Stomach (tissue), 9 donors: Measurements from ENCODE around the gene PCBD2. TPM values are rescaled to one million over a fixed set of nuclear protein-coding genes. Genes with fewer than 3 reads are reported as not detected.

Experiments
- DNase-seq, 2 donors: peaks; one replicate each; pipeline versions ENCODE4 v3.0.0 to v3.0.0-alpha.2; 2013 to 2019
- H3K27ac ChIP-seq, 5 donors: fragments of 200-600 bp in 4 of 5; sonication (generic) in 4 of 5; one replicate each; pipeline ENCODE4 v1.5.1; 2013 to 2019; ENCODE audit warnings: mild to moderate bottlenecking in 1 of 5, moderate library complexity in 1 of 5
- H3K27me3 ChIP-seq, 3 donors: fragments of 200-600 bp; sonication (generic); one replicate each; pipeline ENCODE4 v1.5.1; 2017 to 2019; ENCODE audit warnings: mixed run types in 1 of 3
- H3K36me3 ChIP-seq, 4 donors: fragments of 200-600 bp; sonication (generic); 1 replicate in 3 of 4; 2 replicates in 1 of 4; pipeline ENCODE4 v1.5.1; 2016 to 2019
- H3K4me1 ChIP-seq, 4 donors: fragments of 200-600 bp; sonication (generic); one replicate each; pipeline ENCODE4 v1.5.1; 2016 to 2019
- H3K4me3 ChIP-seq, 4 donors: fragments of 200-600 bp; sonication (generic) in 3 of 4; one replicate each; pipeline ENCODE4 v1.5.1; 2016 to 2019; ENCODE audit warnings: mild to moderate bottlenecking in 1 of 4
- H3K9me3 ChIP-seq, 4 donors: fragments of 200-600 bp; sonication (generic); one replicate each; pipeline ENCODE4 v1.5.1; 2016 to 2019
- CTCF ChIP-seq, 7 experiments: fragments of 450-650 bp in 4 of 7; fragments of 200-600 bp in 3 of 7; sonication (generic) in 3 of 7; IDR thresholded peaks; one replicate each; pipeline ENCODE4 v1.5.1; 2016 to 2019; ENCODE audit warnings: antibody characterized with exemption in 7 of 7, control low read depth in 2 of 7, mild to moderate bottlenecking in 1 of 7
- EP300 ChIP-seq: sonication (generic); formaldehyde crosslinking; IDR thresholded peaks from one replicate; pipeline ENCODE4 v1.6.1; 2017; ENCODE audit warnings: antibody characterized with exemption
- POLR2A ChIP-seq, 4 donors: fragments of 450-650 bp; IDR thresholded peaks; one replicate each; pipeline ENCODE4 v1.6.1; 2016; ENCODE audit warnings: antibody characterized with exemption in 4 of 4, control low read depth in 2 of 4, mild to moderate bottlenecking in 1 of 4, moderate library complexity in 1 of 4
- POLR2AphosphoS5 ChIP-seq, 3 donors: sonication (generic); formaldehyde crosslinking; IDR thresholded peaks; one replicate each; pipeline ENCODE4 v1.6.1; 2016; ENCODE audit warnings: antibody characterized with exemption in 3 of 3
- WGBS, 5 donors: extraction: QIAGEN DNeasy Blood & Tissue Kit in 3 of 5; methylation state at CpG; one replicate each; pipeline versions ENCODE4 v1.1.5 to v1.1.7; 2013 to 2018; 5-methylcytosine and 5-hydroxymethylcytosine counted together
- intact Hi-C: fragments of 100-400 bp; cut with DNase I; formaldehyde crosslinking; loops from one replicate; pipeline ENCODE4 v1.15.1; 2023; ENCODE audit warnings: low total_unique reads
- polyA plus RNA-seq, 3 donors: library from polyadenylated mRNA; stranded (reverse); fragments of 200-250 nt; gene quantifications; one replicate each; pipeline ENCODE4 v1.2.3, GENCODE V29; 2013
- total RNA-seq, 5 donors: library from RNA; depleted of rRNA; stranded (reverse); fragments of >200 nt; gene quantifications; one replicate each; pipeline versions ENCODE4 v1.1.0 to v1.2.3, GENCODE V29; 2014 to 2016
- donor health status: healthy with polysubstance abuse.
- donor health status: Bipolar disorder and iron deficiency.
- donor health status: healthy.

The PCBD2 gene
- total and polyA plus RNA-seq, 8 donors = under 0.01 to 18.5 (median 7.1) TPM

- DNase-seq = peak in 1 of 2 donors; percentile 23
- H3K27ac ChIP-seq = no peak overlapping the region
- H3K4me3 ChIP-seq = no peak overlapping the region
- peaks cover 0 to 49% (median 28%) of the 10 kb centered on the region in 4 donors for H3K36me3 ChIP-seq
- intact Hi-C loops = no loop called here
- WGBS, 5 donors = 57 to 76% (median 65%) methylated on average over 3 of the region's 3 CpGs
- TF ChIP-seq CTCF (IDR thresholded peaks at IDR 0.05) (no peak), POLR2AphosphoS5 (IDR thresholded peaks at IDR 0.05) (no peak), EP300 (no peak), POLR2A (IDR thresholded peaks at IDR 0.05) (no peak)
- H3K4me1 ChIP-seq = no peaks in the 10 kb centered on the region
- H3K27me3 ChIP-seq = no peaks in the 10 kb centered on the region
- H3K9me3 ChIP-seq = no peaks in the 10 kb centered on the region
Measured at GRCh38 chr5:134968055-134968454, 63.1 kb downstream of the PCBD2 start.

- DNase-seq = no peak
- H3K27ac ChIP-seq = no peak overlapping the region
- H3K27me3 ChIP-seq = no peaks in the 10 kb centered on the region
- no peak for TF ChIP-seq POLR2AphosphoS5 (IDR thresholded peaks at IDR 0.05)
- no peak for TF ChIP-seq POLR2A (IDR thresholded peaks at IDR 0.05)
- no peak for TF ChIP-seq CTCF (IDR thresholded peaks at IDR 0.05)
- no peak for TF ChIP-seq EP300
- no peak overlapping the region for H3K4me3 ChIP-seq
- peaks cover 0 to 40% (median 19%) of the 10 kb centered on the region in 4 donors for H3K36me3 ChIP-seq
- intact Hi-C loops = no loop called here
- H3K4me1 ChIP-seq = no peaks in the 10 kb centered on the region
- H3K9me3 ChIP-seq = no peaks in the 10 kb centered on the region
Measured at GRCh38 chr5:134969166-134969565, 64.2 kb downstream of the PCBD2 start.

- Histone ChIP-seq H3K4me1 (no peaks in the 10 kb centered on the region), H3K27me3 (no peaks in the 10 kb centered on the region), H3K4me3 (no peak overlapping the region), H3K36me3 (peaks cover 0 to 21% (median 5%) of the 10 kb centered on the region in 4 donors), H3K27ac (no peak overlapping the region), H3K9me3 (peaks cover 0 to 30% (median 18%) of the 10 kb centered on the region in 4 donors)
- intact Hi-C loops = no loop called here
- DNase-seq = no peak
- TF ChIP-seq POLR2AphosphoS5 (IDR thresholded peaks at IDR 0.05) (no peak), EP300 (no peak), CTCF (IDR thresholded peaks at IDR 0.05) (no peak), POLR2A (IDR thresholded peaks at IDR 0.05) (no peak)
- WGBS, 5 donors = 52 to 83% (median 72%) methylated on average over 2 of the region's 2 CpGs
Measured at GRCh38 chr5:134975078-134975715, 70.3 kb downstream of the PCBD2 start.

GRCh38 chr5:134975843-134976242 lies 70.9 kb downstream of the PCBD2 start:
- Histone ChIP-seq H3K27me3 (no peaks in the 10 kb centered on the region), H3K4me1 (no peaks in the 10 kb centered on the region), H3K9me3 (peaks cover 0 to 30% (median 19%) of the 10 kb centered on the region in 4 donors), H3K27ac (no peak overlapping the region), H3K36me3 (peaks cover 0 to 14% (median 4%) of the 10 kb centered on the region in 4 donors), H3K4me3 (no peak overlapping the region)
- no peak for DNase-seq
- intact Hi-C loops = no loop called here
- no peak for TF ChIP-seq EP300
- no peak for TF ChIP-seq POLR2A (IDR thresholded peaks at IDR 0.05)
- TF ChIP-seq POLR2AphosphoS5 (IDR thresholded peaks at IDR 0.05) = no peak
- no peak for TF ChIP-seq CTCF (IDR thresholded peaks at IDR 0.05)
